ENCODE results near the gene OR6X1.

GRCh38 chr11:123738374-123738773 is 15.9 kb downstream of the OR6X1 start:
- TF ChIP-seq ZNF274 (IDR thresholded peaks at IDR 0.05; ENCODE audit: low read depth, low read length) (no peak), YY1 (IDR thresholded peaks at IDR 0.05; ENCODE audit: insufficient read depth, insufficient read length) (no peak), SUZ12 (IDR thresholded peaks at IDR 0.05; ENCODE audit: extremely low read depth, insufficient read depth, insufficient read length) (no peak)
